ENCODE results near the gene SBF2. TPM values are rescaled to one million over a fixed set of nuclear protein-coding genes. Genes with fewer than 3 reads are reported as not detected.
A peak's percentile ranks its signal among the peaks of the same experiment; 100 is the strongest.

The SBF2 gene
- total and polyA plus RNA-seq, 2 of the 13 experiments (the other 11 are each of a cell fraction or from before 2014, with no cell fraction given): 24.0 to 45.8 TPM

GRCh38 chr11:10326012-10326964 lies 32.3 kb upstream of the SBF2 start (continued):
- TF ChIP-seq, protein P1, sequence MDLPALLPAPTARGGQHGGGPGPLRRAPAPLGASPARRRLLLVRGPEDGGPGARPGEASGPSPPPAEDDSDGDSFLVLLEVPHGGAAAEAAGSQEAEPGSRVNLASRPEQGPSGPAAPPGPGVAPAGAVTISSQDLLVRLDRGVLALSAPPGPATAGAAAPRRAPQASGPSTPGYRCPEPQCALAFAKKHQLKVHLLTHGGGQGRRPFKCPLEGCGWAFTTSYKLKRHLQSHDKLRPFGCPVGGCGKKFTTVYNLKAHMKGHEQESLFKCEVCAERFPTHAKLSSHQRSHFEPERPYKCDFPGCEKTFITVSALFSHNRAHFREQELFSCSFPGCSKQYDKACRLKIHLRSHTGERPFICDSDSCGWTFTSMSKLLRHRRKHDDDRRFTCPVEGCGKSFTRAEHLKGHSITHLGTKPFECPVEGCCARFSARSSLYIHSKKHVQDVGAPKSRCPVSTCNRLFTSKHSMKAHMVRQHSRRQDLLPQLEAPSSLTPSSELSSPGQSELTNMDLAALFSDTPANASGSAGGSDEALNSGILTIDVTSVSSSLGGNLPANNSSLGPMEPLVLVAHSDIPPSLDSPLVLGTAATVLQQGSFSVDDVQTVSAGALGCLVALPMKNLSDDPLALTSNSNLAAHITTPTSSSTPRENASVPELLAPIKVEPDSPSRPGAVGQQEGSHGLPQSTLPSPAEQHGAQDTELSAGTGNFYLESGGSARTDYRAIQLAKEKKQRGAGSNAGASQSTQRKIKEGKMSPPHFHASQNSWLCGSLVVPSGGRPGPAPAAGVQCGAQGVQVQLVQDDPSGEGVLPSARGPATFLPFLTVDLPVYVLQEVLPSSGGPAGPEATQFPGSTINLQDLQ (CRISPR knock-in tag; IDR thresholded peaks at IDR 0.05): no peak
- TF ChIP-seq ONECUT2 (CRISPR knock-in tag; IDR thresholded peaks at IDR 0.05) (no peak), TFAP4 (IDR thresholded peaks at IDR 0.05; ENCODE audit: borderline replicate concordance, low read depth) (peak; percentile 67; the same call in 1 of the 2 replicates), RCOR2 (CRISPR knock-in tag; IDR thresholded peaks at IDR 0.05) (peak; percentile 98), BRCA1 (CRISPR knock-in tag; IDR thresholded peaks at IDR 0.05) (no peak), ZNF883 (CRISPR knock-in tag; IDR thresholded peaks at IDR 0.05; ENCODE audit: not compliant biosample characterization) (no peak), LRRFIP1 (CRISPR knock-in tag; conservative IDR thresholded peaks at IDR 0.05) (no peak), ZNF232 (CRISPR knock-in tag; IDR thresholded peaks at IDR 0.05; ENCODE audit: borderline replicate concordance) (peak; percentile 87; the same call in 1 of the 2 replicates), DMAP1 (CRISPR knock-in tag; IDR thresholded peaks at IDR 0.05) (peak; percentile 89), ZNF841 (CRISPR knock-in tag; IDR thresholded peaks at IDR 0.05; ENCODE audit: borderline replicate concordance) (no peak), BCL6 (CRISPR knock-in tag; IDR thresholded peaks at IDR 0.05) (peak; percentile 72; the same call in 1 of the 2 replicates), NR0B2 (CRISPR knock-in tag; IDR thresholded peaks at IDR 0.05) (0 out of 2 replicates have a peak, but pooled peaks have one; percentile 35), ZNF343 (CRISPR knock-in tag; IDR thresholded peaks at IDR 0.05) (no peak), ZNF124 (CRISPR knock-in tag; IDR thresholded peaks at IDR 0.05) (peak; percentile 90), SCMH1 (CRISPR knock-in tag; IDR thresholded peaks at IDR 0.05; ENCODE audit: borderline replicate concordance) (no peak), NR2F2 (IDR thresholded peaks at IDR 0.05; ENCODE audit: borderline replicate concordance, low read depth) (0 out of 2 replicates have a peak, but pooled peaks have one; percentile 62), RORA (CRISPR knock-in tag; IDR thresholded peaks at IDR 0.05) (no peak), ASH2L (IDR thresholded peaks at IDR 0.05; ENCODE audit: insufficient read length, low read depth, low read length) (peak; percentile 93), ZNF251 (CRISPR knock-in tag; IDR thresholded peaks at IDR 0.05) (no peak), ATF7-NPFF (CRISPR knock-in tag; IDR thresholded peaks at IDR 0.05; ENCODE audit: low read depth) (peak; percentile 64; the same call in 1 of the 2 replicates), ZNF615 (CRISPR knock-in tag; IDR thresholded peaks at IDR 0.05; ENCODE audit: borderline replicate concordance) (no peak), NCOR1 (IDR thresholded peaks at IDR 0.05; ENCODE audit: borderline replicate concordance, low read length) (peak; percentile 86)
